GM18499 (cell line): ENCODE measurements around the gene SERPINB7.

Experiments used
- ATAC-seq: cut with Tn5 transposase; IDR thresholded peaks from one replicate; pipeline ENCODE4 v1.9.1; 2021; ENCODE audit warnings: moderate number of reproducible peaks; ENCODE audit not compliant: insufficient read depth, unreplicated experiment

The SERPINB7 gene

GRCh38 chr18:63836456-63836855 is 61.2 kb downstream of the SERPINB7 start:
- ATAC-seq, result no peak

- no peak for ATAC-seq
These were observed 62.4 kb downstream of the SERPINB7 start for GRCh38 chr18:63837590-63837989.

GRCh38 chr18:63843008-63843407 is 67.8 kb downstream of the SERPINB7 start:
- no peak for ATAC-seq

GRCh38 chr18:63844254-63844653 is 69.0 kb downstream of the SERPINB7 start:
- ATAC-seq, result no peak

- ATAC-seq, result no peak
These were observed 72.9 kb downstream of the SERPINB7 start for GRCh38 chr18:63848159-63848558.

GRCh38 chr18:63850020-63850419 is 74.8 kb downstream of the SERPINB7 start:
- no peak for ATAC-seq

GRCh38 chr18:63850636-63851035 is 75.4 kb downstream of the SERPINB7 start:
- ATAC-seq, result no peak
